Measurements from ENCODE around the gene GPC6.

GPC6 gene

GRCh38 chr13:94031609-94032008 is 805.0 kb downstream of the GPC6 start:
- no peak for DNase-seq (ENCODE audit: low read depth in 2 of 2)

- no peak for DNase-seq (ENCODE audit: low read depth in 2 of 2)
Measured at GRCh38 chr13:94033098-94033497, 806.5 kb downstream of the GPC6 start.

GRCh38 chr13:94033830-94034642 is 807.4 kb downstream of the GPC6 start:
- no peak for DNase-seq (ENCODE audit: low read depth in 2 of 2)

- no peak for DNase-seq (ENCODE audit: low read depth in 2 of 2)
Measured at GRCh38 chr13:94050039-94050438, 823.4 kb downstream of the GPC6 start.

GRCh38 chr13:94050686-94051085 is 824.1 kb downstream of the GPC6 start:
- no peak for DNase-seq (ENCODE audit: low read depth in 2 of 2)

GRCh38 chr13:94053986-94054593 is 827.5 kb downstream of the GPC6 start:
- DNase-seq (ENCODE audit: low read depth in 2 of 2), result no peak

GRCh38 chr13:94056362-94056990 is 829.9 kb downstream of the GPC6 start:
- no peak for DNase-seq (ENCODE audit: low read depth in 2 of 2)

- no peak for DNase-seq (ENCODE audit: low read depth in 2 of 2)
Measured at GRCh38 chr13:94057618-94058186, 831.1 kb downstream of the GPC6 start.

- DNase-seq (ENCODE audit: low read depth in 2 of 2), result no peak
Measured at GRCh38 chr13:94058821-94059360, 832.3 kb downstream of the GPC6 start.

GRCh38 chr13:94061301-94061700 is 834.7 kb downstream of the GPC6 start:
- DNase-seq (ENCODE audit: low read depth in 2 of 2), result no peak

- no peak for DNase-seq (ENCODE audit: low read depth in 2 of 2)
Measured at GRCh38 chr13:94063096-94063495, 836.5 kb downstream of the GPC6 start.

- no peak for DNase-seq (ENCODE audit: low read depth in 2 of 2)
Measured at GRCh38 chr13:94063848-94064247, 837.2 kb downstream of the GPC6 start.

- no peak for DNase-seq (ENCODE audit: low read depth in 2 of 2)
Measured at GRCh38 chr13:94065741-94066140, 839.1 kb downstream of the GPC6 start.

GRCh38 chr13:94073007-94073744 is 846.6 kb downstream of the GPC6 start:
- DNase-seq (ENCODE audit: low read depth in 2 of 2), result no peak

- no peak for DNase-seq (ENCODE audit: low read depth in 2 of 2)
Measured at GRCh38 chr13:94079876-94080275, 853.3 kb downstream of the GPC6 start.

GRCh38 chr13:94080527-94080926 is 853.9 kb downstream of the GPC6 start:
- DNase-seq (ENCODE audit: low read depth in 2 of 2), result no peak

- DNase-seq (ENCODE audit: low read depth in 2 of 2), result no peak
Measured at GRCh38 chr13:94087100-94087499, 860.5 kb downstream of the GPC6 start.

- no peak for DNase-seq (ENCODE audit: low read depth in 2 of 2)
Measured at GRCh38 chr13:94088742-94089141, 862.1 kb downstream of the GPC6 start.

GRCh38 chr13:94090773-94091480 is 864.3 kb downstream of the GPC6 start:
- no peak for DNase-seq (ENCODE audit: low read depth in 2 of 2)

- no peak for DNase-seq (ENCODE audit: low read depth in 2 of 2)
Measured at GRCh38 chr13:94093652-94094315, 867.2 kb downstream of the GPC6 start.
